K562 (cell line): Measurements from ENCODE around the gene FBXO17. TPM values are rescaled to one million over a fixed set of nuclear protein-coding genes. Genes with fewer than 3 reads are reported as not detected.

Source experiments
- ARID2 ChIP-seq: fragments of 450-650 bp; IDR thresholded peaks from 2 replicates; pipeline ENCODE4 v1.6.1; 2017; ENCODE audit warnings: antibody characterized with exemption, mild to moderate bottlenecking
- CXXC5 ChIP-seq: fragments of 250-450 bp; sonication (Bioruptor Pico); IDR thresholded peaks from 2 replicates; pipeline ENCODE4 v1.8.0; 2022; ENCODE audit warnings: inconsistent platforms, mild to moderate bottlenecking, moderate library complexity
- EGR1 ChIP-seq: fragments of 450-650 bp; conservative IDR thresholded peaks from 2 replicates; pipeline ENCODE4 v1.6.1; 2017; ENCODE audit warnings: mild to moderate bottlenecking
- FOXM1 ChIP-seq, 2 experiments: fragments of 450-650 bp in 1 of 2; sonication (generic) in 1 of 2; formaldehyde crosslinking in 1 of 2; IDR thresholded peaks; 2 replicates each; pipeline versions ENCODE4 v1.6.1 to v1.9.0; 2017 to 2022; ENCODE audit warnings: low read depth in 2 of 2, mild to moderate bottlenecking in 2 of 2, missing genetic modification reagents in 1 of 2, moderate library complexity in 1 of 2
- HDAC1 ChIP-seq, 2 experiments: fragments of 450-650 bp; IDR thresholded peaks; 2 replicates each; pipeline ENCODE4 v1.6.1; 2016 to 2017; ENCODE audit warnings: inconsistent platforms in 1 of 2, mild to moderate bottlenecking in 1 of 2, moderate library complexity in 1 of 2
- HIVEP1 ChIP-seq: fragments of 250-450 bp; sonication (Bioruptor Pico); IDR thresholded peaks from 2 replicates; pipeline ENCODE4 v1.4.0; 2020; ENCODE audit warnings: mild to moderate bottlenecking
- L3MBTL2 ChIP-seq: fragments of 450-650 bp; IDR thresholded peaks from 2 replicates; pipeline ENCODE4 v1.6.1; 2016; ENCODE audit warnings: mild to moderate bottlenecking, moderate library complexity
- MAFF ChIP-seq: IDR thresholded peaks from 2 replicates; pipeline ENCODE4 v1.6.1; 2012; ENCODE audit warnings: low read length, improper control_type of control experiment
- MAFK ChIP-seq: IDR thresholded peaks from 2 replicates; pipeline ENCODE4 v1.6.1; 2011; ENCODE audit warnings: low read length, improper control_type of control experiment
- MBD1 ChIP-seq: fragments of 250-450 bp; sonication (Bioruptor Pico); IDR thresholded peaks from 2 replicates; pipeline ENCODE4 v1.8.0; 2022; ENCODE audit warnings: inconsistent platforms
- MITF ChIP-seq: IDR thresholded peaks from 2 replicates; pipeline ENCODE4 v1.6.1; 2014; ENCODE audit warnings: antibody characterized with exemption
- MYC ChIP-seq, 2 experiments: fragments of 250-450 bp in 1 of 2; sonication (Bioruptor Pico) in 1 of 2; IDR thresholded peaks; 2 replicates each; pipeline versions ENCODE4 v1.5.1 to v1.6.1; 2012 to 2021; ENCODE audit warnings: low read depth in 2 of 2, borderline replicate concordance in 1 of 2, improper control_type of control experiment in 1 of 2, low read length in 1 of 2, mild to moderate bottlenecking in 1 of 2, moderate library complexity in 1 of 2
- NFATC3 ChIP-seq: fragments of 450-650 bp; IDR thresholded peaks from 2 replicates; pipeline ENCODE4 v1.6.1; 2017; ENCODE audit warnings: mild to moderate bottlenecking
- NKRF ChIP-seq: fragments of 450-650 bp; IDR thresholded peaks from 2 replicates; pipeline ENCODE4 v1.6.1; 2016; ENCODE audit warnings: borderline replicate concordance
- SAFB ChIP-seq: fragments of 200-400 bp; formaldehyde crosslinking; IDR thresholded peaks from 2 replicates; pipeline ENCODE4 v1.6.1; 2017; ENCODE audit warnings: low read depth, low read length, borderline replicate concordance
- THRB ChIP-seq: fragments of 450-650 bp; formaldehyde crosslinking; conservative IDR thresholded peaks from 2 replicates; pipeline ENCODE4 v1.4.0; 2022; ENCODE audit warnings: mild to moderate bottlenecking, missing genetic modification characterization
- ZBTB8A ChIP-seq: fragments of 450-650 bp; IDR thresholded peaks from 2 replicates; pipeline ENCODE4 v1.6.1; 2018; ENCODE audit warnings: mild to moderate bottlenecking, moderate library complexity; ENCODE audit not compliant: partially characterized antibody
- ZNF134 ChIP-seq: fragments of 250-450 bp; sonication (Bioruptor Pico); conservative IDR thresholded peaks from 2 replicates; pipeline ENCODE4 v1.4.0; 2020
- ZNF699 ChIP-seq: fragments of 250-450 bp; sonication (Bioruptor Pico); IDR thresholded peaks from 2 replicates; pipeline ENCODE4 v1.8.0; 2021; ENCODE audit warnings: mild to moderate bottlenecking, moderate library complexity; ENCODE audit not compliant: insufficient replicate concordance
- polyA plus RNA-seq, 8 experiments: library from polyadenylated mRNA; depleted of rRNA in 4 of 8; stranded (reverse) in 5 of 8; unstranded in 3 of 8; fragments of >200 nt; fragmentation: Nextera tagmentation in 2 of 8; fragmentation: Illumina TruSeq in 1 of 8; extraction: Ambion mirVana in 2 of 8; extraction: Trizol in 1 of 8; gene quantifications; 2 replicates each; pipeline versions ENCODE4 v1.2.1 to v1.2.3, GENCODE V29; 2011 to 2014; ENCODE audit warnings: inconsistent platforms in 1 of 8, missing spikeins in 1 of 8
- total RNA-seq, 7 experiments: library from RNA; depleted of rRNA in 6 of 7; stranded (reverse); fragments of >200 nt in 6 of 7; fragmentation: Illumina TruSeq in 2 of 7; extraction: Trizol in 2 of 7; gene quantifications; 2 replicates each; pipeline versions ENCODE4 v1.2.1 to v1.2.3, GENCODE V29; 2011 to 2021; ENCODE audit warnings: low replicate concordance in 1 of 7

FBXO17 gene
- total and polyA plus RNA-seq, 9 of the 15 experiments (the other 6 are each of a cell fraction or from before 2014, with no cell fraction given), result 4.1 to 27.1 (median 19.0) TPM

- TF ChIP-seq MBD1 (CRISPR knock-in tag), result no peak
- peak; percentile 64; the same call in 1 of the 2 replicates for TF ChIP-seq HIVEP1 (CRISPR knock-in tag)
- peak; percentile 10; the same call in 1 of the 2 replicates for TF ChIP-seq MAFF
- TF ChIP-seq EGR1, result peak; percentile 48; the same call in 1 of the 2 replicates
- TF ChIP-seq ZBTB8A, result no peak
- peak; percentile 78 for TF ChIP-seq L3MBTL2
- TF ChIP-seq SAFB, result no peak
- no peak for TF ChIP-seq ARID2
- TF ChIP-seq ZNF134 (CRISPR knock-in tag), result no peak
- no peak for TF ChIP-seq NFATC3
- TF ChIP-seq MITF, result peak; percentile 51
- TF ChIP-seq FOXM1 (IDR thresholded peaks at IDR 0.05; ENCODE audit: low read depth), result no peak
- TF ChIP-seq FOXM1 (CRISPR knock-in tag; IDR thresholded peaks at IDR 0.05; ENCODE audit: low read depth), result no peak
- TF ChIP-seq MAFK, result peak; percentile 51
- TF ChIP-seq CXXC5 (CRISPR knock-in tag), result peak; percentile 95
- peak; percentile 69 for TF ChIP-seq MYC (IDR thresholded peaks at IDR 0.05; ENCODE audit: low read depth, low read length)
- TF ChIP-seq MYC (CRISPR knock-in tag; IDR thresholded peaks at IDR 0.05; ENCODE audit: borderline replicate concordance, low read depth), result no peak; the same call in 1 of the 2 replicates
- no peak for TF ChIP-seq ZNF699 (CRISPR knock-in tag)
- TF ChIP-seq HDAC1 (IDR thresholded peaks at IDR 0.05), result peak in 1 of 2 experiments; percentile 92; a peak in 2 of 4 replicates
- peak; percentile 89 for TF ChIP-seq NKRF
- TF ChIP-seq THRB (CRISPR knock-in tag), result 0 out of 2 replicates have a peak, but pooled peaks have one; percentile 27
Observed at GRCh38 chr19:38899447-38900201, 75.9 kb downstream of the FBXO17 start, which contains the start of the genes NFKBIB and SIRT2 (continued).
